ENCODE results near the gene ATG2A. TPM values are rescaled to one million over a fixed set of nuclear protein-coding genes. Genes with fewer than 3 reads are reported as not detected.

ATG2A gene
- total and polyA plus RNA-seq, 2 donors (not counting 3 experiments of a cell fraction or from before 2014, with no cell fraction given) = 13.4 to 24.3 TPM

DNA sequence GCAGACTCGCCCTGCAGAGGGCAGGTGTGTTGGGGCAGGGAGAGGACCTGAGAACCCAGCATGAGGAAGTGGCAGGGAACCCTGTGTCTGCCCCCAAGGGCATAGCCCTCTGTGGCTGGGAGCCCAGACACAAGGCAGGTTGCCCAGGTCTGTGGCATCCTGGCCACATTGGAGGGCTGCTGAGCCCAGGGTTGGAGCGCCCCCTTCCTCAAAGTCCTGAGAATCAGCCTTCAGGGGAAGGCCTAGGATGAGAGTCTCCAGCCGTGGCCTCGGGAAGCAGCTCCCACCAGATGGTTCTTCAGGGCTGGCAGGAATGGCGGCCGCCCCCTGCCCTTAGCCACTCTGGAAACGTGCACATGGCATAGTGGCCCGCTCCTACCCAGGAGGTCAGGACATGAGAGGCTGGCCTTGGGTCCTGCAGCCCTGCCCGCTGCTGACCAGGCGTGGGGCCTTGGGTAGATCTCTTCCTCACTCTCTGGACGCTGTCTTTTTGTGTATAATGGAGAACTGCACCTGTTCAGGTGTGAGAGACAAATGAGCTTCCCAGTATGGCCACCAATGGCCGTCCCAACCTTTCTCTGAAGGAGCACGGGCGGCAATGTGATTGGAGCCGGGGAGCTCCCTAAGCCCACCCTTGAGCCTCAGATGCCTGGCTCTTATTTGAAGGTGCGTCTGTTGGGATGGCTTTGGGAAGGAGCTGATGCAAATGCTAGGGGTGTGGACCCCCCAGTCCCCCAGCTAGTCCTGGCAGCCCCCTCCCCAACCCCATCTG, 68.0 kb downstream of the ATG2A start:
- no peaks in the 10 kb centered on the region for H3K9me1 ChIP-seq (replicated peaks; ENCODE audit: control insufficient read depth, extremely low read depth, insufficient read depth, low read length)
- peaks cover 2% of the 10 kb centered on the region for H3K4me1 ChIP-seq (ENCODE audit: control insufficient read depth, extremely low read depth, insufficient read depth, low read length)
- no peak for TF ChIP-seq POLR2A (IDR thresholded peaks at IDR 0.05; ENCODE audit: low read depth, low read length)
- no peak for TF ChIP-seq FOS (IDR thresholded peaks at IDR 0.05; ENCODE audit: borderline replicate concordance, insufficient read depth, low read length)
- TF ChIP-seq JUN (IDR thresholded peaks at IDR 0.05; ENCODE audit: borderline replicate concordance, insufficient read depth, insufficient read length, low read depth) = no peak
- intact Hi-C loops (cut with micrococcal nuclease) = no loop called here
- H3K9me3 ChIP-seq (replicated peaks; ENCODE audit: control insufficient read depth, insufficient read depth, low read length) = no peaks in the 10 kb centered on the region
- ChIA-PET CTCF (interaction anchor here (0.8 to 8.2 kb wide), 17 partner anchors 9 to 268 kb away, joined by 3 to 168 read pairs (median 11); partner anchors contain the start of genes ARL2, BATF2, EHD1 and ZNHIT2), POLR2A (interaction anchor here (1.1 to 4.2 kb wide), 2 partner anchors 20 to 29 kb away, joined by 4 to 24 read pairs; partner anchors contain the start of gene EHD1)
- no peak overlapping the region for H3K9ac ChIP-seq (replicated peaks; ENCODE audit: extremely low read depth, insufficient read depth, low read length)
- H3K4me3 ChIP-seq (replicated peaks in 1 of 3; ENCODE audit: insufficient read depth in 1 of 3, low read depth in 1 of 3, low read length in 3 of 3) = no peak overlapping the region
- H3K79me2 ChIP-seq (ENCODE audit: control insufficient read depth, insufficient read depth, low read length) = peaks cover 8% of the 10 kb centered on the region
- H4K20me1 ChIP-seq (replicated peaks; ENCODE audit: control insufficient read depth, extremely low read depth, insufficient read depth, low read length) = no peaks in the 10 kb centered on the region
- dilution Hi-C loops (cut with MboI; ENCODE audit: extremely low pct_ligation_motif_present, low sequenced_read_pairs) = loop anchor here (10.0 kb wide), 1 partner anchor 46 kb away; no protein-coding TSS in a partner anchor
- FAIRE-seq (no peak), DNase-seq (ENCODE audit: low read depth, low spot score) (no peak)
- H2AFZ ChIP-seq (ENCODE audit: low read depth, low read length) = no peak overlapping the region
- no peak overlapping the region for H3K4me2 ChIP-seq (ENCODE audit: insufficient read depth, low read length)
- BruUV-seq (replicated peaks) = no TSS peak
- H3K27me3 ChIP-seq (ENCODE audit: control insufficient read depth in 2 of 2, insufficient read depth in 2 of 2, low read length in 2 of 2) = no peaks in the 10 kb centered on the region
- H3K27ac ChIP-seq (ENCODE audit: insufficient read depth, low read depth, low read length) = no peak overlapping the region
- peaks cover 0 to 5% of the 10 kb centered on the region in 2 experiments for H3K36me3 ChIP-seq (ENCODE audit: control insufficient read depth in 2 of 2, extremely low read depth in 1 of 2, insufficient read depth in 2 of 2, low read length in 2 of 2)

DNA sequence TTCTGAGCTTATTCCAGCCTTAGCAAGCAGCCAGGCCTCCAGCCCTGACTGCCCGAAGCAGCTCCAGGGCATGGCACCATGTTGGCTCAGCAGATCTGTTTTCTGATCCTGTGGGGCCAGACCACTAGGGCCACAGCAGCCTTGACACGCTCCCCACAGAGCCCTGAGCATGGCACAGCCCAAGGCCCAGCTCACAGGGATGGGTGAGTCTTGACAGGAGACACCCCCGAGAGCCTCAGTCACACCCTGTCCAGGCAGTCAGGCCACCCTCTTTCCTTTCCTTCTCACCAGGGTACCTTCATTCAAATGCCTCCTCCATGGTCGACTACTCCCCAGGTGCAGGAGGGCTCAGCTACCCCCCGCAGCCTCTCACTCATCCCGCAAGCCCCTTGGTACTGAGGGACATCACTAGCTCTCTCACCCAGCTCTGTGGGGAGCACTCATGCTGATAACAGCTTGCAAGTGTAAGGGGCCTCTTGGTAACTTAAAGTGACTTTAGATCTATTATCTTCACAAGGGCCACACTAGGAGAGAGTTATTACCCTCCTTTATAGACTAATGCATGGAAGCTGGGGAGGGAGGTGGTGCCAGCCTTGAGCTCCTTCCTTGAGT, 68.7 kb downstream of the ATG2A start:
- no peaks in the 10 kb centered on the region for H3K9me1 ChIP-seq (replicated peaks; ENCODE audit: control insufficient read depth, extremely low read depth, insufficient read depth, low read length)
- dilution Hi-C loops (cut with MboI; ENCODE audit: extremely low pct_ligation_motif_present, low sequenced_read_pairs) (loop anchor here (10.0 kb wide), 1 partner anchor 46 kb away; no protein-coding TSS in a partner anchor), intact Hi-C loops (cut with micrococcal nuclease) (no loop called here)
- H3K4me1 ChIP-seq (ENCODE audit: control insufficient read depth, extremely low read depth, insufficient read depth, low read length) = no peaks in the 10 kb centered on the region
- no peak overlapping the region for H3K9ac ChIP-seq (replicated peaks; ENCODE audit: extremely low read depth, insufficient read depth, low read length)
- H3K36me3 ChIP-seq (ENCODE audit: control insufficient read depth in 2 of 2, extremely low read depth in 1 of 2, insufficient read depth in 2 of 2, low read length in 2 of 2) = peaks cover 0 to 3% of the 10 kb centered on the region in 2 experiments
- ChIA-PET POLR2A (interaction anchor here (1.1 to 4.2 kb wide), 2 partner anchors 21 to 29 kb away, joined by 4 to 24 read pairs; partner anchors contain the start of gene EHD1), CTCF (interaction anchor here (0.6 to 8.2 kb wide), 17 partner anchors 9 to 269 kb away, joined by 3 to 168 read pairs (median 11); partner anchors contain the start of genes ARL2, BATF2, EHD1 and ZNHIT2)
- H4K20me1 ChIP-seq (replicated peaks; ENCODE audit: control insufficient read depth, extremely low read depth, insufficient read depth, low read length) = no peaks in the 10 kb centered on the region
- no peaks in the 10 kb centered on the region for H3K9me3 ChIP-seq (replicated peaks; ENCODE audit: control insufficient read depth, insufficient read depth, low read length)
- H3K4me2 ChIP-seq (ENCODE audit: insufficient read depth, low read length) = no peak overlapping the region
- H3K79me2 ChIP-seq (ENCODE audit: control insufficient read depth, insufficient read depth, low read length) = peaks cover 2% of the 10 kb centered on the region
- H3K27me3 ChIP-seq (ENCODE audit: control insufficient read depth in 2 of 2, insufficient read depth in 2 of 2, low read length in 2 of 2) = no peaks in the 10 kb centered on the region
- BruUV-seq (replicated peaks) = no TSS peak
- H2AFZ ChIP-seq (ENCODE audit: low read depth, low read length) = no peak overlapping the region
- TF ChIP-seq POLR2A (IDR thresholded peaks at IDR 0.05; ENCODE audit: low read depth, low read length) = no peak
- no peak for TF ChIP-seq EZH2 (IDR thresholded peaks at IDR 0.05; ENCODE audit: borderline replicate concordance, low read depth, low read length, severe bottlenecking)
- TF ChIP-seq GATA2 (IDR thresholded peaks at IDR 0.05; ENCODE audit: insufficient read depth, insufficient read length, low read depth, low read length) = no peak
- TF ChIP-seq JUN (IDR thresholded peaks at IDR 0.05; ENCODE audit: borderline replicate concordance, insufficient read depth, insufficient read length, low read depth) = no peak
- TF ChIP-seq, protein P1, sequence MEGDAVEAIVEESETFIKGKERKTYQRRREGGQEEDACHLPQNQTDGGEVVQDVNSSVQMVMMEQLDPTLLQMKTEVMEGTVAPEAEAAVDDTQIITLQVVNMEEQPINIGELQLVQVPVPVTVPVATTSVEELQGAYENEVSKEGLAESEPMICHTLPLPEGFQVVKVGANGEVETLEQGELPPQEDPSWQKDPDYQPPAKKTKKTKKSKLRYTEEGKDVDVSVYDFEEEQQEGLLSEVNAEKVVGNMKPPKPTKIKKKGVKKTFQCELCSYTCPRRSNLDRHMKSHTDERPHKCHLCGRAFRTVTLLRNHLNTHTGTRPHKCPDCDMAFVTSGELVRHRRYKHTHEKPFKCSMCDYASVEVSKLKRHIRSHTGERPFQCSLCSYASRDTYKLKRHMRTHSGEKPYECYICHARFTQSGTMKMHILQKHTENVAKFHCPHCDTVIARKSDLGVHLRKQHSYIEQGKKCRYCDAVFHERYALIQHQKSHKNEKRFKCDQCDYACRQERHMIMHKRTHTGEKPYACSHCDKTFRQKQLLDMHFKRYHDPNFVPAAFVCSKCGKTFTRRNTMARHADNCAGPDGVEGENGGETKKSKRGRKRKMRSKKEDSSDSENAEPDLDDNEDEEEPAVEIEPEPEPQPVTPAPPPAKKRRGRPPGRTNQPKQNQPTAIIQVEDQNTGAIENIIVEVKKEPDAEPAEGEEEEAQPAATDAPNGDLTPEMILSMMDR (IDR thresholded peaks at IDR 0.05; ENCODE audit: extremely low read depth in 1 of 2, insufficient read depth in 1 of 2, low read depth in 1 of 2, low read length in 2 of 2) = no peak
- no peak for TF ChIP-seq FOS (IDR thresholded peaks at IDR 0.05; ENCODE audit: borderline replicate concordance, insufficient read depth, low read length)
- TF ChIP-seq POLR2AphosphoS5 (IDR thresholded peaks at IDR 0.05; ENCODE audit: insufficient read depth, low read depth, low read length) = no peak
- no peak for TF ChIP-seq MYC (IDR thresholded peaks at IDR 0.05; ENCODE audit: low read depth, low read length)
- TF ChIP-seq, protein P2, sequence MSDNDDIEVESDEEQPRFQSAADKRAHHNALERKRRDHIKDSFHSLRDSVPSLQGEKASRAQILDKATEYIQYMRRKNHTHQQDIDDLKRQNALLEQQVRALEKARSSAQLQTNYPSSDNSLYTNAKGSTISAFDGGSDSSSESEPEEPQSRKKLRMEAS (IDR thresholded peaks at IDR 0.05; ENCODE audit: insufficient read depth, insufficient read length) = no peak
- no peak overlapping the region for H3K27ac ChIP-seq (ENCODE audit: insufficient read depth, low read depth, low read length)
- FAIRE-seq (no peak), DNase-seq (ENCODE audit: low read depth, low spot score) (no peak)
- no peak overlapping the region for H3K4me3 ChIP-seq (replicated peaks in 1 of 3; ENCODE audit: insufficient read depth in 1 of 3, low read depth in 1 of 3, low read length in 3 of 3)
